Activated CD4-positive, alpha-beta T cell treated with anti-CD3 and anti-CD28 coated beads, Interleukin-2, Interleukin-4, amounts not matched to agents 100 ng/mL and 50 ng/mL, durations not matched to agents 16 hours and 8 hours (primary cell): ENCODE results near the gene CHRDL1.
"Not testable (repeated sequence)": the region's sequence is repeated elsewhere in the genome, so short reads cannot be mapped to it uniquely, and the experiment has no call there.

Experiments used
- DNase-seq: peaks from one replicate; pipeline ENCODE4 v3.0.0-alpha.2; 2020; ENCODE audit warnings: low spot score

CHRDL1 gene

GRCh38 chrX:110654280-110654679 is 141.3 kb downstream of the CHRDL1 start:
- not testable (repeated sequence) for DNase-seq

GRCh38 chrX:110646386-110646785 is 149.2 kb downstream of the CHRDL1 start:
- no peak for DNase-seq
